ENCODE results near the gene RBBP7.

Gene RBBP7

DNA sequence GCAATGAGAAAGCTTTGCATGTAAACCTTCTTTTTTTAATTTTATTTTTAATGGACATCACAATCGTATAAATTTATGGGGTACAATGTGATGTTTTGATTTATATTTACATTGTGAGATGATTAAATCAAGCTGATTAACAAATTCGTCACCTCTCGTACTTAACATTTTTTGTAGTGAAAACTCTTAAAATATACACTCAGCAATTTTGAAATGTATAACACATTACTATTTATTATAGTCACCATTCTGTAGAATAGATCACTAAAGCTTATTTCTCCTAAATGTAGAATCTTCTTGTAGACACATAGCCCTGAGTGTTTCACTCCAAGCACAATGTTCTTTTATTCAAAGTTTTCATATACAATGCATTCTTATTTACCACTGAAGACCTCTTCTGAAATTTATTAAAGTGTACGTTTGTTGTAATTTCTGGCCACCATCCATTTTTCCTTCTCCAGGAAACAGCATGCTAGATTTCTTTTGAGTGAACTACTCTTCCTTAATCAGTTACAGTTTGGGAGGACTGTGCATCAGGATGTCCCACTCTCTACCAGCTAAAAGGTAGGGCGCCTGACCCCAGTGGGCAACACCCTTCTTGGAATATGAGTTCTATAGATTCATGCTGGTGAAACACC is 4.4 kb upstream of the RBBP7 start:
- Histone ChIP-seq H3K4me1 (ENCODE audit: insufficient read depth, insufficient read length) (no peaks in the 10 kb centered on the region), H3K36me3 (ENCODE audit: insufficient read depth, insufficient read length, low read length) (no peaks in the 10 kb centered on the region), H3K9me3 (ENCODE audit: insufficient read depth, low read length) (no peaks in the 10 kb centered on the region), H3K4me3 (ENCODE audit: insufficient read length, low read depth) (no peak overlapping the region), H3K9ac (ENCODE audit: insufficient read length, low read depth) (no peak overlapping the region), H3K27me3 (ENCODE audit: insufficient read depth, insufficient read length) (peaks cover 13% of the 10 kb centered on the region)
- no peak for DNase-seq (ENCODE audit: low read depth, low spot score)
- no peak for TF ChIP-seq ZNF274 (IDR thresholded peaks at IDR 0.05; ENCODE audit: low read depth, low read length)
- TF ChIP-seq SUZ12 (IDR thresholded peaks at IDR 0.05; ENCODE audit: extremely low read depth, insufficient read depth, insufficient read length) = no peak
- TF ChIP-seq YY1 (IDR thresholded peaks at IDR 0.05; ENCODE audit: insufficient read depth, insufficient read length) = no peak

DNA sequence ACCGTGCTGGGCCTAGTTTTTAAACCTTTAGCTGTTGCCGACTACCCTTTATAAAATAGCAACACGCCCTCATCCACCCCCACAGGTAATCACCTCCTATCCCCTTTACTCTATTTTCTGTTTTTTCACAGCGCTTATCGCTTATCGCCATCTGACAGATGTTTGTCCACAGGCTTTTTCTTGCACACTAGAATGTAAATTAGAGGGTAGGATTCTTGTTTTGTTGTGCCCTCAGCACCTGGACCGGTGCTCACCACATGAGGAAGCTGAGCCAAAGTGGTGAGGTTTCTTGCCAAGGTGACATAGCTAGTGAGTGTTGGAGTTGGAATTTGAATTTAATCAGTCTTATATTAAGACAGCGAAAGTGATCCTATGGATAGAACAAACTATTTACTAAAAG is 2.9 kb upstream of the RBBP7 start:
- no peak for DNase-seq (ENCODE audit: low read depth, low spot score)
- no peak overlapping the region for H3K9ac ChIP-seq (ENCODE audit: insufficient read length, low read depth)

GRCh38 chrX:16870862-16871815 is 977 bp upstream of the RBBP7 start:
- TF ChIP-seq SUZ12 (IDR thresholded peaks at IDR 0.05; ENCODE audit: extremely low read depth, insufficient read depth, insufficient read length) (no peak), YY1 (IDR thresholded peaks at IDR 0.05; ENCODE audit: insufficient read depth, insufficient read length) (no peak), ZNF274 (IDR thresholded peaks at IDR 0.05; ENCODE audit: low read depth, low read length) (no peak)
- no peaks in the 10 kb centered on the region for H3K4me1 ChIP-seq (ENCODE audit: insufficient read depth, insufficient read length)
- DNase-seq (ENCODE audit: low read depth, low spot score) = peak; percentile 30

More for the DNA sequence above, 2.9 kb upstream of the RBBP7 start:
- no peaks in the 10 kb centered on the region for H3K9me3 ChIP-seq (ENCODE audit: insufficient read depth, low read length)
- H3K36me3 ChIP-seq (ENCODE audit: insufficient read depth, insufficient read length, low read length) = peaks cover 8% of the 10 kb centered on the region
- peaks cover 13% of the 10 kb centered on the region for H3K27me3 ChIP-seq (ENCODE audit: insufficient read depth, insufficient read length)
- no peak overlapping the region for H3K4me3 ChIP-seq (ENCODE audit: insufficient read length, low read depth)
- TF ChIP-seq YY1 (IDR thresholded peaks at IDR 0.05; ENCODE audit: insufficient read depth, insufficient read length) = no peak
- TF ChIP-seq SUZ12 (IDR thresholded peaks at IDR 0.05; ENCODE audit: extremely low read depth, insufficient read depth, insufficient read length) = no peak
- TF ChIP-seq ZNF274 (IDR thresholded peaks at IDR 0.05; ENCODE audit: low read depth, low read length) = no peak
- no peaks in the 10 kb centered on the region for H3K4me1 ChIP-seq (ENCODE audit: insufficient read depth, insufficient read length)

DNA sequence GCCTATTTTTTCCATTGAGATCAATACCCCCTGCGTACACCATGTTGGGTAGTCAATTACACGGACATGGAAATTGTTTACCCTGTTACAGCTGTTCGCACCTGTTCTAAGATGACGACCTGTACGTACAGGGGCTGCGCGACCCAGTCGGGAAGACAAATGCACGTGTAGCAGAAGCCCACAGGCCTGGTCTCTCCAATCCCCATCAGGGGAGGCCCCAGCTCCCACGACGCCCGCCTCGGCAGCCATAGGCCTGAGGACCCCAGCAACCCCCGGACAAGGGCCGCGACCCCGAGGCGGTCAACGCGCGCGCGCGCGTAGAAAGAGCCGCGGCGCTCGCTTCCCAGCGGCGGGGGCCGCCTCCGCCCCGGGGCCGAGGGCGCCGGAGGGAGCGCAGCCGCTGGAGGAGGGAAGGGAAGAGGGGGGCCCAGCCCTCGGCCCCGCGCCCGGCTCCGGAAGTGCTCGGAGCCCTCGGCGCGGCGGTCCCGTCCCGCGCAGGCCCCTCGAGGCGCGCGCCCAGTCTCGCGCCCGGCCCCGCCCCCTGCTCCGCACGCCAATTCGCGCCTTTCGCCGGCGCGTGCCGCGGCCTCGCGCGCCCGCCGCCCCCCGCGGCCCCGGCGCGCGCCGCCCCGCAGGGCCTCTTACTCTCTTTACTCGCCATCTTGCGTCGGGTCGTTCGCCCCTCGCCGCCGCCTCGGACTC is 618 bp downstream of the RBBP7 start:
- peak; percentile 2 for DNase-seq (ENCODE audit: low read depth, low spot score)

More at GRCh38 chrX:16870862-16871815, 977 bp upstream of the RBBP7 start:
- H3K4me3 ChIP-seq (ENCODE audit: insufficient read length, low read depth) = peak overlapping the region; percentile 63
- no peaks in the 10 kb centered on the region for H3K9me3 ChIP-seq (ENCODE audit: insufficient read depth, low read length)
- H3K27me3 ChIP-seq (ENCODE audit: insufficient read depth, insufficient read length) = peaks cover 13% of the 10 kb centered on the region
- peaks cover 24% of the 10 kb centered on the region for H3K36me3 ChIP-seq (ENCODE audit: insufficient read depth, insufficient read length, low read length)
- H3K9ac ChIP-seq (ENCODE audit: insufficient read length, low read depth) = peak overlapping the region; percentile 93

DNA sequence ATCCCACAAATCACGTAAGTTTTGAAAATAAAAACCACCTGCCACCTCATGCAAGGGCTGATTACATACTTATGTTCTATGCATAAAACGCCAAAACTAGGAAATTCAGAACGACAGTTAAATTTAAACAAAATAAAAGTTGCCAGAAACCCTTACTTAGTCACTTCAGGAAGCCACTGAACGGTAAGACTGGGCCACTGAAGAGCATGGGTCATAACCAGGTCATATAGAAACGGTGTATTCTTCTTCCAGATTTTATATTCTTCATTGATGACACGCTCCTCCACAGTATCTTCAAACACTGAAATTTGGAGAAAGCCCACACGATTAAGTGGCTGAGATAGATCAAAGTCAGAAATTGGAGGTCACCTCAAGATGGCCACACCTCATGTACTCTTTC is 1.2 kb downstream of the RBBP7 start:
- Histone ChIP-seq H3K36me3 (ENCODE audit: insufficient read depth, insufficient read length, low read length) (peaks cover 25% of the 10 kb centered on the region), H3K4me1 (ENCODE audit: insufficient read depth, insufficient read length) (no peaks in the 10 kb centered on the region), H3K9me3 (ENCODE audit: insufficient read depth, low read length) (no peaks in the 10 kb centered on the region), H3K9ac (ENCODE audit: insufficient read length, low read depth) (peak overlapping the region; percentile 93), H3K27me3 (ENCODE audit: insufficient read depth, insufficient read length) (peaks cover 13% of the 10 kb centered on the region), H3K4me3 (ENCODE audit: insufficient read length, low read depth) (peak overlapping the region; percentile 88)
- TF ChIP-seq ZNF274 (IDR thresholded peaks at IDR 0.05; ENCODE audit: low read depth, low read length) = no peak
- no peak for TF ChIP-seq SUZ12 (IDR thresholded peaks at IDR 0.05; ENCODE audit: extremely low read depth, insufficient read depth, insufficient read length)
- TF ChIP-seq YY1 (IDR thresholded peaks at IDR 0.05; ENCODE audit: insufficient read depth, insufficient read length) = no peak
- no peak for DNase-seq (ENCODE audit: low read depth, low spot score)

More for the DNA sequence above, 618 bp downstream of the RBBP7 start:
- peak overlapping the region; percentile 98 for H3K9ac ChIP-seq (ENCODE audit: insufficient read length, low read depth)
- peaks cover 24% of the 10 kb centered on the region for H3K36me3 ChIP-seq (ENCODE audit: insufficient read depth, insufficient read length, low read length)
- peak overlapping the region; percentile 88 for H3K4me3 ChIP-seq (ENCODE audit: insufficient read length, low read depth)
- H3K27me3 ChIP-seq (ENCODE audit: insufficient read depth, insufficient read length) = peaks cover 13% of the 10 kb centered on the region
- H3K9me3 ChIP-seq (ENCODE audit: insufficient read depth, low read length) = no peaks in the 10 kb centered on the region
- H3K4me1 ChIP-seq (ENCODE audit: insufficient read depth, insufficient read length) = no peaks in the 10 kb centered on the region
- TF ChIP-seq ZNF274 (IDR thresholded peaks at IDR 0.05; ENCODE audit: low read depth, low read length) = no peak
- no peak for TF ChIP-seq YY1 (IDR thresholded peaks at IDR 0.05; ENCODE audit: insufficient read depth, insufficient read length)
- no peak for TF ChIP-seq SUZ12 (IDR thresholded peaks at IDR 0.05; ENCODE audit: extremely low read depth, insufficient read depth, insufficient read length)

DNA sequence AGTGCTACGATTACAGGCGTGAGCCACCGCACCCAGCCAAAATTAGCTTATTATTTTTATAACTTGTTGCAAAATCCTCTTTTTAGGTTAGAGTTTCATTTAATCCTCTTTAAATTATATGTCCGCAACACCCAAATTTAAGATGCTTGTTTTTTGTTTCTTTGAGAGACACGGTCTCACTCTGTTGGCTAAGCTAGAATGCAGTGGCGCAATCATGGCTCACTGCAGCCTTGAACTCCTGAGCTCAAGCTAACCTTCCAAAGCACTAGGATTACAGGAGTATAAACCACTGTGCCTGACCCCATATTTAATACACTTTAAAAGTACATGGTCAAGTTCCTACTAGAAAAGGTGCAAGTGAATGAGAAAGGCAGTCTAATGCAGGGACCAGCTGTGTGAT is 2.2 kb downstream of the RBBP7 start:
- DNase-seq (ENCODE audit: low read depth, low spot score) = no peak
- H3K36me3 ChIP-seq (ENCODE audit: insufficient read depth, insufficient read length, low read length) = peaks cover 34% of the 10 kb centered on the region
- H3K9ac ChIP-seq (ENCODE audit: insufficient read length, low read depth) = peak overlapping the region; percentile 93
- H3K9me3 ChIP-seq (ENCODE audit: insufficient read depth, low read length) = no peaks in the 10 kb centered on the region
- peaks cover 7% of the 10 kb centered on the region for H3K27me3 ChIP-seq (ENCODE audit: insufficient read depth, insufficient read length)
- H3K4me3 ChIP-seq (ENCODE audit: insufficient read length, low read depth) = no peak overlapping the region
- no peaks in the 10 kb centered on the region for H3K4me1 ChIP-seq (ENCODE audit: insufficient read depth, insufficient read length)
- TF ChIP-seq ZNF274 (IDR thresholded peaks at IDR 0.05; ENCODE audit: low read depth, low read length) = no peak
- no peak for TF ChIP-seq YY1 (IDR thresholded peaks at IDR 0.05; ENCODE audit: insufficient read depth, insufficient read length)

Measured in NT2/D1 (cell line).